ENCODE measurements around the gene TSR1. TPM values are rescaled to one million over a fixed set of nuclear protein-coding genes. Genes with fewer than 3 reads are reported as not detected.

The TSR1 gene
- polyA plus RNA-seq, 1 of the 3 experiments (the other 2 are of a cell fraction) = 26.7 TPM

GRCh38 chr17:2299136-2299535 lies 37.1 kb downstream of the TSR1 start:
- no peak overlapping the region for H2AFZ ChIP-seq (ENCODE audit: low read depth)
- peaks cover 93% of the 10 kb centered on the region for H3K79me2 ChIP-seq (ENCODE audit: insufficient read depth)
- no peaks in the 10 kb centered on the region for H3K9me2 ChIP-seq
- CTCF ChIA-PET = no interaction called here
- peaks cover 5 to 6% of the 10 kb centered on the region in 2 experiments; a peak in 1 of 4 replicates for H3K4me1 ChIP-seq (ENCODE audit: control insufficient read depth in 1 of 2, insufficient read depth in 2 of 2, low read depth in 1 of 2, low read length in 1 of 2)
- H3K9me3 ChIP-seq = no peaks in the 10 kb centered on the region
- WGBS (ENCODE audit: low lambda C conversion rate) = 99% methylated on average over 10 of the region's 12 CpGs
- TF ChIP-seq JUND (IDR thresholded peaks at IDR 0.05) = no peak
- TF ChIP-seq TEAD4 (IDR thresholded peaks at IDR 0.05; ENCODE audit: borderline replicate concordance, insufficient read depth) = no peak
- TF ChIP-seq FOXJ3 (CRISPR knock-in tag; IDR thresholded peaks at IDR 0.05) = no peak
- no peak for TF ChIP-seq USF1 (IDR thresholded peaks at IDR 0.05; ENCODE audit: borderline replicate concordance, low read depth)
- no peak for TF ChIP-seq SIN3A (IDR thresholded peaks at IDR 0.05; ENCODE audit: borderline replicate concordance, low read depth, low read length)
- no peak for TF ChIP-seq CTCF (IDR thresholded peaks at IDR 0.05)
- no peak for TF ChIP-seq MEF2A (IDR thresholded peaks at IDR 0.05; ENCODE audit: borderline replicate concordance, low read depth)
- no peak for TF ChIP-seq POLR2AphosphoS5 (IDR thresholded peaks at IDR 0.05; ENCODE audit: low read depth, low read length)
- no peak for TF ChIP-seq YY1 (IDR thresholded peaks at IDR 0.05; ENCODE audit: low read depth)
- no peak for TF ChIP-seq GATA2 (CRISPR knock-in tag; IDR thresholded peaks at IDR 0.05)
- TF ChIP-seq MXI1 (IDR thresholded peaks at IDR 0.05; ENCODE audit: low read depth, low read length) = no peak
- no peak for TF ChIP-seq GABPA (IDR thresholded peaks at IDR 0.05; ENCODE audit: low read depth)
- no peak for TF ChIP-seq NFIC (IDR thresholded peaks at IDR 0.05; ENCODE audit: borderline replicate concordance)
- no peak for TF ChIP-seq EZH2phosphoT487 (IDR thresholded peaks at IDR 0.05; ENCODE audit: borderline replicate concordance, low read depth)
- no peak for TF ChIP-seq FOSL2 (IDR thresholded peaks at IDR 0.05; ENCODE audit: borderline replicate concordance, low read depth)
- TF ChIP-seq MAX (IDR thresholded peaks at IDR 0.05; ENCODE audit: low read depth) = no peak
- no peak for TF ChIP-seq ZBTB33 (IDR thresholded peaks at IDR 0.05; ENCODE audit: borderline replicate concordance, low read depth)
- TF ChIP-seq RAD21 (IDR thresholded peaks at IDR 0.05; ENCODE audit: low read length) = no peak
- no peak overlapping the region for H3K27ac ChIP-seq (ENCODE audit: low read depth in 2 of 2, low read length in 1 of 2)
- H3K36me3 ChIP-seq (replicated peaks in 1 of 2; ENCODE audit: control insufficient read depth in 1 of 2, insufficient read depth in 2 of 2, low read length in 1 of 2) = peaks cover 48 to 49% of the 10 kb centered on the region in 2 experiments
- H3F3A ChIP-seq (replicated peaks; ENCODE audit: insufficient read depth) = no peaks in the 10 kb centered on the region
- H4K20me1 ChIP-seq (ENCODE audit: insufficient read depth) = peaks cover 47% of the 10 kb centered on the region
- no peak overlapping the region for H3K4me2 ChIP-seq
- no peak overlapping the region for H3K4me3 ChIP-seq (ENCODE audit: low read depth in 2 of 2, low read length in 1 of 2)
- no peak overlapping the region for H3K9ac ChIP-seq
- POLR2A ChIA-PET = no interaction called here
- H3K27me3 ChIP-seq (ENCODE audit: insufficient read depth) = no peaks in the 10 kb centered on the region
- no peak for DNase-seq

Measured in SK-N-SH (cell line).